SK-N-SH (cell line): ENCODE measurements around the gene DENND1A. TPM values are rescaled to one million over a fixed set of nuclear protein-coding genes. Genes with fewer than 3 reads are reported as not detected.

Experiments used
- CTCF ChIA-PET: fragments of 300-600, 350-600 bp; formaldehyde crosslinking; extraction: SDS; loops from one replicate; lab custom pipeline; 2021; lab: Yijun Ruan, JAX
- POLR2A ChIA-PET: fragments of 350-600 bp; sonication (Branson Sonifier 250); formaldehyde crosslinking; extraction: SDS; loops from one replicate; lab custom pipeline; 2020; ENCODE audit warnings: antibody characterized with exemption, inconsistent platforms; lab: Yijun Ruan, JAX
- DNase-seq: peaks from one replicate; pipeline ENCODE4 v3.0.0; 2012
- H2AFZ ChIP-seq: fragments of 200-600 bp; sonication (generic); 2 replicates; pipeline ENCODE4 v1.8.1; 2016; ENCODE audit warnings: antibody characterized with exemption, mild to moderate bottlenecking, low read depth
- H3F3A ChIP-seq: fragments of 200-600 bp; sonication (generic); replicated peaks from 2 replicates; pipeline ENCODE3; 2016; ENCODE audit warnings: antibody characterized with exemption, mild to moderate bottlenecking; ENCODE audit not compliant: insufficient read depth
- H3K27ac ChIP-seq, 2 experiments: fragments of 200-500 bp in 1 of 2; fragments of 200-600 bp in 1 of 2; sonication (Bioruptor generic) in 1 of 2; sonication (generic), shearing (Covaris generic) in 1 of 2; 2 replicates each; pipeline versions ENCODE4 v1.5.1 to v1.6.1; 2014 to 2016; ENCODE audit warnings: low read depth in 2 of 2, inconsistent platforms in 1 of 2, low read length in 1 of 2, mild to moderate bottlenecking in 1 of 2, mixed read lengths in 1 of 2
- H3K27me3 ChIP-seq: fragments of 200-600 bp; sonication (generic), shearing (Covaris generic); 2 replicates; pipeline ENCODE4 v1.6.1; 2016; ENCODE audit warnings: mixed run types; ENCODE audit not compliant: insufficient read depth
- H3K36me3 ChIP-seq, 2 experiments: fragments of 200-500 bp in 1 of 2; fragments of 200-600 bp in 1 of 2; sonication (Bioruptor generic) in 1 of 2; sonication (generic) in 1 of 2; replicated peaks in 1 of 2; 2 replicates each; pipeline versions ENCODE3 to v1.5.1; 2014 to 2016; ENCODE audit warnings: low read length in 1 of 2, mild to moderate bottlenecking in 1 of 2; ENCODE audit not compliant: insufficient read depth in 2 of 2, control insufficient read depth in 1 of 2
- H3K4me1 ChIP-seq, 2 experiments: fragments of 200-500 bp in 1 of 2; fragments of 200-600 bp in 1 of 2; sonication (Bioruptor generic) in 1 of 2; sonication (generic), shearing (Covaris generic) in 1 of 2; 2 replicates each; pipeline versions ENCODE4 v1.5.1 to v1.6.1; 2014 to 2016; ENCODE audit warnings: low read depth in 1 of 2, low read length in 1 of 2, mixed run types in 1 of 2; ENCODE audit not compliant: insufficient read depth in 2 of 2, control insufficient read depth in 1 of 2
- H3K4me2 ChIP-seq: fragments of 200-600 bp; sonication (generic), shearing (Covaris generic); 2 replicates; pipeline ENCODE4 v1.6.1; 2017; ENCODE audit warnings: mixed run types
- H3K4me3 ChIP-seq, 2 experiments: fragments of 200-500 bp in 1 of 2; fragments of 200-600 bp in 1 of 2; sonication (Bioruptor generic) in 1 of 2; sonication (generic), shearing (Covaris generic) in 1 of 2; 2 replicates each; pipeline versions ENCODE4 v1.5.1 to v1.8.1; 2014 to 2016; ENCODE audit warnings: low read depth in 2 of 2, inconsistent platforms in 1 of 2, low read length in 1 of 2, mild to moderate bottlenecking in 1 of 2, mixed read lengths in 1 of 2, moderate library complexity in 1 of 2
- H3K79me2 ChIP-seq: fragments of 200-600 bp; sonication (generic); 2 replicates; pipeline ENCODE4 v1.8.1; 2017; ENCODE audit warnings: mild to moderate bottlenecking; ENCODE audit not compliant: insufficient read depth
- H3K9ac ChIP-seq: fragments of 200-600 bp; sonication (generic); 2 replicates; pipeline ENCODE4 v1.6.1; 2017; ENCODE audit warnings: mixed run types
- H3K9me2 ChIP-seq: fragments of 200-600 bp; sonication (generic); 2 replicates; pipeline ENCODE4 v1.6.1; 2017; ENCODE audit warnings: mixed run types
- H3K9me3 ChIP-seq: fragments of 200-600 bp; sonication (generic); 2 replicates; pipeline ENCODE4 v1.6.1; 2017; ENCODE audit warnings: mixed run types, mild to moderate bottlenecking, moderate library complexity
- H4K20me1 ChIP-seq: fragments of 200-600 bp; sonication (generic); 2 replicates; pipeline ENCODE4 v1.6.1; 2017; ENCODE audit warnings: mild to moderate bottlenecking, mixed run types; ENCODE audit not compliant: insufficient read depth
- CTCF ChIP-seq: fragments of 200-600 bp; sonication (generic); IDR thresholded peaks from 2 replicates; pipeline ENCODE4 v1.6.1; 2017; ENCODE audit warnings: antibody characterized with exemption, mild to moderate bottlenecking, moderate library complexity
- FOSL2 ChIP-seq: IDR thresholded peaks from 2 replicates; pipeline ENCODE4 v1.4.0; 2012; ENCODE audit warnings: low read depth, mild to moderate bottlenecking, moderate library complexity, borderline replicate concordance
- FOXJ3 ChIP-seq: sonication (generic); formaldehyde crosslinking; IDR thresholded peaks from 2 replicates; pipeline ENCODE4 v1.5.1; 2020; ENCODE audit warnings: mild to moderate bottlenecking, missing genetic modification reagents
- FOXM1 ChIP-seq: IDR thresholded peaks from 2 replicates; pipeline ENCODE4 v1.4.0; 2012; ENCODE audit warnings: low read depth, mild to moderate bottlenecking
- MAX ChIP-seq: IDR thresholded peaks from 2 replicates; pipeline ENCODE4 v1.4.0; 2012; ENCODE audit warnings: low read depth
- MXI1 ChIP-seq: IDR thresholded peaks from 2 replicates; pipeline ENCODE4 v1.6.1; 2012; ENCODE audit warnings: mild to moderate bottlenecking, low read depth, low read length, improper control_type of control experiment
- NRF1 ChIP-seq: IDR thresholded peaks from 2 replicates; pipeline ENCODE4 v1.6.1; 2012; ENCODE audit warnings: low read depth, mild to moderate bottlenecking, low read length
- PBX3 ChIP-seq: IDR thresholded peaks from 2 replicates; pipeline ENCODE4; 2012
- RFX5 ChIP-seq: IDR thresholded peaks from 2 replicates; pipeline ENCODE4 v1.6.1; 2012; ENCODE audit warnings: mild to moderate bottlenecking, improper control_type of control experiment, low read length
- TAF1 ChIP-seq: IDR thresholded peaks from 2 replicates; pipeline ENCODE4 v1.6.1; 2012; ENCODE audit warnings: low read depth, mild to moderate bottlenecking, low read length, moderate library complexity, borderline replicate concordance
- TCF12 ChIP-seq: IDR thresholded peaks from 2 replicates; pipeline ENCODE4 v1.4.0; 2012
- USF1 ChIP-seq: IDR thresholded peaks from 2 replicates; pipeline ENCODE4 v1.4.0; 2012; ENCODE audit warnings: low read depth, borderline replicate concordance
- USF2 ChIP-seq: fragments of 150-350 bp; IDR thresholded peaks from 2 replicates; pipeline ENCODE4 v1.6.1; 2017; ENCODE audit warnings: antibody characterized with exemption, low read length, low read depth, borderline replicate concordance
- WGBS: methylation state at CpG from one replicate; pipeline ENCODE4 v1.1.6; 2017; ENCODE audit warnings: low lambda C conversion rate; 5-methylcytosine and 5-hydroxymethylcytosine counted together
- polyA plus RNA-seq, 3 experiments: library from polyadenylated mRNA; depleted of rRNA; stranded (reverse); fragments of >200 nt; gene quantifications; 2 replicates each; pipeline ENCODE4 v1.2.3, GENCODE V29; 2012
- TF ChIP-seq, protein P1 (sequence below): IDR thresholded peaks from 2 replicates; pipeline ENCODE4 v1.4.0; 2012; ENCODE audit warnings: low read depth, borderline replicate concordance

The DENND1A gene
- polyA plus RNA-seq, 1 of the 3 experiments (the other 2 are of a cell fraction): 25.4 TPM

GRCh38 chr9:123416176-123416575 lies 513.8 kb downstream of the DENND1A start:
- POLR2A ChIA-PET: no interaction called here
- Histone ChIP-seq H3K9me2 (no peaks in the 10 kb centered on the region), H3K9me3 (no peaks in the 10 kb centered on the region), H3F3A (no peaks in the 10 kb centered on the region), H3K4me1 (no peaks in the 10 kb centered on the region), H2AFZ (no peak overlapping the region), H3K27me3 (no peaks in the 10 kb centered on the region), H3K36me3 (peaks cover 0 to 12% of the 10 kb centered on the region in 2 experiments), H4K20me1 (no peaks in the 10 kb centered on the region), H3K9ac (no peak overlapping the region), H3K4me3 (no peak overlapping the region), H3K27ac (no peak overlapping the region), H3K79me2 (no peaks in the 10 kb centered on the region), H3K4me2 (no peak overlapping the region)
- TF ChIP-seq TCF12 (no peak), MAX (no peak), RFX5 (no peak), USF2 (no peak), NRF1 (no peak), FOSL2 (no peak), PBX3 (no peak), FOXM1 (no peak), TAF1 (no peak), USF1 (no peak), CTCF (no peak), FOXJ3 (CRISPR knock-in tag) (no peak), MXI1 (no peak)
- TF ChIP-seq, protein P1, sequence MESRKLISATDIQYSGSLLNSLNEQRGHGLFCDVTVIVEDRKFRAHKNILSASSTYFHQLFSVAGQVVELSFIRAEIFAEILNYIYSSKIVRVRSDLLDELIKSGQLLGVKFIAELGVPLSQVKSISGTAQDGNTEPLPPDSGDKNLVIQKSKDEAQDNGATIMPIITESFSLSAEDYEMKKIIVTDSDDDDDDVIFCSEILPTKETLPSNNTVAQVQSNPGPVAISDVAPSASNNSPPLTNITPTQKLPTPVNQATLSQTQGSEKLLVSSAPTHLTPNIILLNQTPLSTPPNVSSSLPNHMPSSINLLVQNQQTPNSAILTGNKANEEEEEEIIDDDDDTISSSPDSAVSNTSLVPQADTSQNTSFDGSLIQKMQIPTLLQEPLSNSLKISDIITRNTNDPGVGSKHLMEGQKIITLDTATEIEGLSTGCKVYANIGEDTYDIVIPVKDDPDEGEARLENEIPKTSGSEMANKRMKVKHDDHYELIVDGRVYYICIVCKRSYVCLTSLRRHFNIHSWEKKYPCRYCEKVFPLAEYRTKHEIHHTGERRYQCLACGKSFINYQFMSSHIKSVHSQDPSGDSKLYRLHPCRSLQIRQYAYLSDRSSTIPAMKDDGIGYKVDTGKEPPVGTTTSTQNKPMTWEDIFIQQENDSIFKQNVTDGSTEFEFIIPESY: no peak
- no peak for DNase-seq
- 92% methylated on average over 8 of the region's 8 CpGs for WGBS
- CTCF ChIA-PET: interaction anchor here (1.1 to 2.0 kb wide), 3 partner anchors 9 to 17 kb away, joined by 3 to 8 read pairs (median 3); no protein-coding TSS in a partner anchor
